ENCODE measurements around the gene PIP5K1A.

DNA sequence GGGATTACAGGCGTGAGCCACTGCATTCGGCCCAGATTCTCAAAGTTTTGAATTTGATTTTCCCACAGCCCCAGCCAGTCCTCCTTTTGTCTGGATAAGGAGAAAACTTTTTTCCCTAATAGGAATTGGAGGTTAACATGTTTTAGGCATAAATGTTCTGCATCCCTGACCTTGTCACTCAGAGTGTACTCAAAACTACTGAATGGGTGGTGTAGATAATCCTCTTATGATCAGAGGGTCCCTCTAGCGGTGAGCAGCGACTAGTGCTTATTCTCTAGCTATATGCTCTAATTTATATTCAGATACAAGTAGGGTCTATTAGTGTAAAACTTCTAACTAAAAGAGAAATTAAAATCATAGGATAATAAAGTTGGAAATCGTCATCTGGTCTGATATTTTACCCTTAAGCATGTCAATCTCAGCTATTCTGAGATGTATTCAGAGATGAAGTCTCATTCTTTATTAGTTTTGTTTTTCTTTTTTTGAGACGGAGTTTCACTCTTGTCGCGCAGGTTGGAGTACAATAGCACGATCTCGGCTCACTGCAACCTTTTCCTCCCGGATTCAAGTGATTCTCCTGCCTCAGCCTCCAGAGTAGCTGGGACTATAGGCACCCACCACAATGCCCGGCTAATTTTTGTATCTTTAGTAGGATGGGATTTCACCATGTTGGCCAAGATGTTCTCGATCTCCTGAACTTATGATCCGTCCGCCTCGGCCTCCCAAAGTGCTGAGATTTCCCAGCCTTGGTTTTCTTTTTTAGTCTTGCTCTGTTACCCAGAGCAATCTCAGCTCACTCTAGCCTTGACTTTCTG is 53.5 kb downstream of the PIP5K1A start:
- TF ChIP-seq GATA2 (IDR thresholded peaks at IDR 0.05; ENCODE audit: low read depth, low read length) (no peak), GATA3 (IDR thresholded peaks at IDR 0.05; ENCODE audit: low read depth, low read length) (no peak)
